PC-9 (cell line): ENCODE data around the gene MRTO4. TPM values are rescaled to one million over a fixed set of nuclear protein-coding genes. Genes with fewer than 3 reads are reported as not detected.

Experiments used
- BruUV-seq: library from RNA; stranded (reverse); fragments of 400-500 nt; replicated peaks from 2 replicates; lab custom pipeline; 2021; lab: Mats Ljungman, UMichigan
- CTCF ChIA-PET: fragments of 300-600 bp; sonication (Branson Sonifier 250); formaldehyde crosslinking; loops from one replicate; lab custom pipeline; 2022; ENCODE audit warnings: antibody characterized with exemption; lab: Charles Lee
- POLR2A ChIA-PET: fragments of 300-600 bp; sonication (Branson Sonifier 250); formaldehyde crosslinking; loops from one replicate; lab custom pipeline; 2022; ENCODE audit warnings: antibody characterized with exemption; ENCODE audit not compliant: unreplicated experiment; lab: Charles Lee
- DNase-seq, 2 experiments: peaks; one replicate each; pipeline versions ENCODE4 v3.0.0 to v3.0.0-alpha.2; 2015 to 2022; ENCODE audit warnings: mixed read lengths in 1 of 2
- H2AFZ ChIP-seq: fragments of 200-600 bp; sonication (generic); 2 replicates; pipeline ENCODE4 v1.8.1; 2017; ENCODE audit warnings: antibody characterized with exemption
- H3F3A ChIP-seq: fragments of 200-600 bp; sonication (generic); 2 replicates; pipeline ENCODE4 v1.8.1; 2017; ENCODE audit warnings: antibody characterized with exemption, mild to moderate bottlenecking, low read depth; ENCODE audit not compliant: insufficient read depth
- H3K27ac ChIP-seq: fragments of 200-600 bp; sonication (generic); 2 replicates; pipeline ENCODE4 v1.6.1; 2016; ENCODE audit warnings: mixed run types
- H3K27me3 ChIP-seq: fragments of 200-600 bp; sonication (generic); 2 replicates; pipeline ENCODE4 v1.6.1; 2016; ENCODE audit warnings: low read depth, mixed run types; ENCODE audit not compliant: insufficient read depth
- H3K36me3 ChIP-seq: fragments of 200-600 bp; sonication (generic); 2 replicates; pipeline ENCODE4 v1.6.1; 2016; ENCODE audit warnings: low read depth, mixed run types
- H3K4me1 ChIP-seq: fragments of 200-600 bp; sonication (generic); replicated peaks from 2 replicates; pipeline ENCODE4 v1.6.1; 2016; ENCODE audit warnings: mixed run types; ENCODE audit not compliant: insufficient read depth
- H3K4me2 ChIP-seq: fragments of 200-600 bp; sonication (generic); 2 replicates; pipeline ENCODE4 v1.6.1; 2017; ENCODE audit warnings: mixed run types
- H3K4me3 ChIP-seq: fragments of 200-600 bp; sonication (generic); 2 replicates; pipeline ENCODE4 v1.6.1; 2016; ENCODE audit warnings: mixed run types
- H3K79me2 ChIP-seq: fragments of 200-600 bp; sonication (generic); 2 replicates; pipeline ENCODE4 v1.6.1; 2017; ENCODE audit warnings: low read depth, mixed run types
- H3K9me2 ChIP-seq: fragments of 200-600 bp; sonication (generic); 2 replicates; pipeline ENCODE4 v1.8.1; 2017; ENCODE audit warnings: mild to moderate bottlenecking; ENCODE audit not compliant: insufficient read depth
- H3K9me3 ChIP-seq: fragments of 200-600 bp; sonication (generic); 2 replicates; pipeline ENCODE4 v1.8.1; 2016; ENCODE audit warnings: low read depth; ENCODE audit not compliant: insufficient read depth
- H4K20me1 ChIP-seq: fragments of 200-600 bp; sonication (generic); 2 replicates; pipeline ENCODE4 v1.8.1; 2017; ENCODE audit not compliant: insufficient read depth
- EZH2 ChIP-seq: fragments of 200-600 bp; sonication (generic); IDR thresholded peaks from 2 replicates; pipeline ENCODE4 v1.8.0; 2017; ENCODE audit warnings: antibody characterized with exemption, low read depth
- intact Hi-C: fragments of 100-400 bp; cut with micrococcal nuclease; formaldehyde crosslinking; loops from one replicate; pipeline ENCODE4 v1.10.0; 2022; ENCODE audit not compliant: unreplicated experiment
- total RNA-seq: library from RNA; stranded (reverse); gene quantifications from 2 replicates; pipeline ENCODE4 v1.2.3, GENCODE V29; 2021
- TF ChIP-seq, protein P1 (sequence below): fragments of 200-600 bp; sonication (generic); conservative IDR thresholded peaks from 2 replicates; pipeline ENCODE4 v1.6.1; 2017; ENCODE audit warnings: mixed run types, antibody characterized with exemption, mild to moderate bottlenecking, moderate library complexity

Gene MRTO4
- total RNA-seq, 1 experiment from 2014 or later = 29.0 TPM

DNA sequence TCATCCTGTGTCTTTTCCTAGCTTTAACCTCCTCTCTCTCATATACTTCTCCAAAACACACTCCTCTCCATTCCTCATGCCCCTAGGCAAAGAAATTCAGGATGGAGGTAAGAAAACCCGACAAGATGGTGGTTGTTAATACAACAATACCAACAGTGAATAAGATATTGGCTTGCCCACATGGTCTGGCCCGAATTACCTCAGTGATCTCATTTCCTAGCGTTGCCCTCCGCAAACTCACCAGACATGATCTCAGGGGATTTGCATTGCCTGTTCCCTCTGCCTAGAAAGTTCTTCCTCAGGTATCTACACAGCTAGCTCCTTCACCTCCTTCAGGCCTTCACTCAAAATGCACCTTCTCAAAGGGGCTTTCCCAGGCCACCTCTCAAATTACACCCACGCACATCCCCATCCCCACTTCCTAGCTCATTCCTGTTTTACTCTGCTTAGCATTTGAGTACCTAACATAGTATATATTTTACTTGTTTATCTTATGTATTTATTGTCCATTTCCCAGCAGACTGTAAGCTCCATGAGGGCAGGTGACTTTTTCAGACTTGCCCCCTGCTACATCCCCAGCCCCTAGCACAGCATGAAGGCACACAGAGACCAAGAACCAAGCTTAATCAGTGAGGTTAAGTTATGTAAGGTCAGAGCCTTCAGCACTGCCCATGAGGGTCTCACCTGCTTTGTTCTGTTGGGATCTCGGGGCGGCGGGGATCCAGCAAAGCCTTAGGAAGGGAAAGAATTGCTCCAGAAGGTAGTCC is 31.3 kb upstream of the MRTO4 start:
- H3K36me3 ChIP-seq = peaks cover 14% of the 10 kb centered on the region; the same call in 1 of the 2 replicates
- POLR2A ChIA-PET = no interaction called here
- TF ChIP-seq EZH2 = no peak
- TF ChIP-seq, protein P1, sequence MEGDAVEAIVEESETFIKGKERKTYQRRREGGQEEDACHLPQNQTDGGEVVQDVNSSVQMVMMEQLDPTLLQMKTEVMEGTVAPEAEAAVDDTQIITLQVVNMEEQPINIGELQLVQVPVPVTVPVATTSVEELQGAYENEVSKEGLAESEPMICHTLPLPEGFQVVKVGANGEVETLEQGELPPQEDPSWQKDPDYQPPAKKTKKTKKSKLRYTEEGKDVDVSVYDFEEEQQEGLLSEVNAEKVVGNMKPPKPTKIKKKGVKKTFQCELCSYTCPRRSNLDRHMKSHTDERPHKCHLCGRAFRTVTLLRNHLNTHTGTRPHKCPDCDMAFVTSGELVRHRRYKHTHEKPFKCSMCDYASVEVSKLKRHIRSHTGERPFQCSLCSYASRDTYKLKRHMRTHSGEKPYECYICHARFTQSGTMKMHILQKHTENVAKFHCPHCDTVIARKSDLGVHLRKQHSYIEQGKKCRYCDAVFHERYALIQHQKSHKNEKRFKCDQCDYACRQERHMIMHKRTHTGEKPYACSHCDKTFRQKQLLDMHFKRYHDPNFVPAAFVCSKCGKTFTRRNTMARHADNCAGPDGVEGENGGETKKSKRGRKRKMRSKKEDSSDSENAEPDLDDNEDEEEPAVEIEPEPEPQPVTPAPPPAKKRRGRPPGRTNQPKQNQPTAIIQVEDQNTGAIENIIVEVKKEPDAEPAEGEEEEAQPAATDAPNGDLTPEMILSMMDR = no peak
- no peaks in the 10 kb centered on the region for H3K9me2 ChIP-seq
- no peaks in the 10 kb centered on the region for H3K79me2 ChIP-seq
- H3K4me2 ChIP-seq = no peak overlapping the region
- no peaks in the 10 kb centered on the region for H3K9me3 ChIP-seq
- H3K4me3 ChIP-seq = no peak overlapping the region
- no peaks in the 10 kb centered on the region for H4K20me1 ChIP-seq
- no TSS peak for BruUV-seq
- DNase-seq = no peak
- no peaks in the 10 kb centered on the region for H3K27me3 ChIP-seq
- H3K4me1 ChIP-seq = no peaks in the 10 kb centered on the region
- intact Hi-C loops = no loop called here
- H3F3A ChIP-seq = no peaks in the 10 kb centered on the region
- CTCF ChIA-PET = no interaction called here
- H3K27ac ChIP-seq = no peak overlapping the region
- H2AFZ ChIP-seq = no peak overlapping the region

- no TSS peak for BruUV-seq
- no peaks in the 10 kb centered on the region for H3F3A ChIP-seq
- H3K4me2 ChIP-seq = no peak overlapping the region
- no peak for DNase-seq
- no peaks in the 10 kb centered on the region for H3K9me2 ChIP-seq
- no peak overlapping the region for H2AFZ ChIP-seq
- H3K9me3 ChIP-seq = no peaks in the 10 kb centered on the region
- H3K4me1 ChIP-seq = no peaks in the 10 kb centered on the region
- H3K36me3 ChIP-seq = peaks cover 14% of the 10 kb centered on the region; the same call in 1 of the 2 replicates
- intact Hi-C loops = no loop called here
- no peak for TF ChIP-seq EZH2
- TF ChIP-seq, protein P1 = no peak
- ChIA-PET POLR2A (no interaction called here), CTCF (no interaction called here)
- no peaks in the 10 kb centered on the region for H3K79me2 ChIP-seq
- H3K4me3 ChIP-seq = no peak overlapping the region
- H3K27ac ChIP-seq = no peak overlapping the region
- no peaks in the 10 kb centered on the region for H4K20me1 ChIP-seq
- no peaks in the 10 kb centered on the region for H3K27me3 ChIP-seq
These were observed 30.6 kb upstream of the MRTO4 start for GRCh38 chr1:19220991-19221390.

GRCh38 chr1:19222573-19222972 is 29.0 kb upstream of the MRTO4 start:
- ChIA-PET CTCF (no interaction called here), POLR2A (no interaction called here)
- Histone ChIP-seq H3K9me2 (no peaks in the 10 kb centered on the region), H4K20me1 (no peaks in the 10 kb centered on the region), H3K4me2 (no peak overlapping the region), H3F3A (no peaks in the 10 kb centered on the region), H3K4me3 (no peak overlapping the region), H3K27me3 (no peaks in the 10 kb centered on the region), H3K36me3 (peaks cover 3% of the 10 kb centered on the region; the same call in 1 of the 2 replicates), H3K79me2 (no peaks in the 10 kb centered on the region), H3K27ac (no peak overlapping the region), H3K9me3 (no peaks in the 10 kb centered on the region), H3K4me1 (no peaks in the 10 kb centered on the region), H2AFZ (no peak overlapping the region)
- no TSS peak for BruUV-seq
- no peak for DNase-seq
- intact Hi-C loops = no loop called here
- TF ChIP-seq, protein P1 = no peak
- no peak for TF ChIP-seq EZH2
